Endothelial cell of umbilical vein (primary cell): Measurements from ENCODE around the gene TMEM176A. TPM values are rescaled to one million over a fixed set of nuclear protein-coding genes. Genes with fewer than 3 reads are reported as not detected.

Source experiments
- BruUV-seq: library from RNA; stranded (reverse); fragments of 400-500 nt; replicated peaks from 2 replicates; lab custom pipeline; 2021; lab: Mats Ljungman, UMichigan
- CTCF ChIA-PET: fragments of 300-600, 350-600 bp; sonication (Branson Sonifier 250); formaldehyde crosslinking; loops from one replicate; lab custom pipeline; 2021; ENCODE audit warnings: antibody characterized with exemption, inconsistent platforms; lab: Charles Lee
- POLR2A ChIA-PET: fragments of 300-600, 350-600 bp; sonication (Branson Sonifier 250); formaldehyde crosslinking; loops from one replicate; lab custom pipeline; 2021; ENCODE audit warnings: antibody characterized with exemption, inconsistent platforms; lab: Charles Lee
- DNase-seq: peaks from one replicate; pipeline ENCODE4 v3.0.0-alpha.2; 2011; ENCODE audit warnings: low read depth, low spot score
- FAIRE-seq: peaks from 2 replicates; lab custom pipeline; 2011; peaks lifted over from hg19 to GRCh38; lab: Jason Lieb, UNC
- H2AFZ ChIP-seq: 2 replicates; pipeline ENCODE4 v1.6.0; 2012; ENCODE audit warnings: low read depth, low read length, control low read depth, inconsistent platforms
- H3K27ac ChIP-seq: 2 replicates; pipeline ENCODE4 v1.5.1; 2011; ENCODE audit warnings: low read depth, mild to moderate bottlenecking, control low read depth, low read length, moderate library complexity; ENCODE audit not compliant: insufficient read depth
- H3K27me3 ChIP-seq, 2 experiments: 2 replicates each; pipeline versions ENCODE4 v1.6.0 to v1.6.1; 2011; ENCODE audit warnings: low read length in 2 of 2, mixed read lengths in 1 of 2; ENCODE audit not compliant: control insufficient read depth in 2 of 2, insufficient read depth in 2 of 2
- H3K36me3 ChIP-seq, 2 experiments: 2 replicates in 1 of 2; 3 replicates in 1 of 2; pipeline ENCODE4 v1.5.1; 2011; ENCODE audit warnings: low read length in 2 of 2, mild to moderate bottlenecking in 1 of 2, moderate library complexity in 1 of 2; ENCODE audit not compliant: control insufficient read depth in 2 of 2, insufficient read depth in 2 of 2; ENCODE audit errors: extremely low read depth in 1 of 2
- H3K4me1 ChIP-seq: 3 replicates; pipeline ENCODE4 v1.5.1; 2011; ENCODE audit warnings: mild to moderate bottlenecking, low read length; ENCODE audit not compliant: control insufficient read depth, insufficient read depth; ENCODE audit errors: extremely low read depth
- H3K4me2 ChIP-seq: 2 replicates; pipeline ENCODE4 v1.6.1; 2011; ENCODE audit warnings: low read length, control low read depth, mixed read lengths; ENCODE audit not compliant: insufficient read depth
- H3K4me3 ChIP-seq, 3 experiments: fragments of 200-600 bp in 1 of 3; sonication (generic), shearing (Covaris generic) in 1 of 3; replicated peaks in 1 of 3; 2 replicates each; pipeline ENCODE4 v1.5.1; 2011 to 2016; ENCODE audit warnings: control low read depth in 3 of 3, low read length in 3 of 3, mild to moderate bottlenecking in 2 of 3, inconsistent platforms in 1 of 3, low read depth in 1 of 3, moderate library complexity in 1 of 3; ENCODE audit not compliant: insufficient read depth in 1 of 3
- H3K79me2 ChIP-seq: 2 replicates; pipeline ENCODE4 v1.6.0; 2012; ENCODE audit warnings: low read length, inconsistent platforms; ENCODE audit not compliant: control insufficient read depth, insufficient read depth
- H3K9ac ChIP-seq: replicated peaks from 2 replicates; pipeline ENCODE3; 2011; ENCODE audit warnings: low read length, control low read depth; ENCODE audit not compliant: insufficient read depth; ENCODE audit errors: extremely low read depth
- H3K9me1 ChIP-seq: replicated peaks from 3 replicates; pipeline ENCODE4 v1.6.0; 2011; ENCODE audit warnings: mild to moderate bottlenecking, low read length; ENCODE audit not compliant: control insufficient read depth, insufficient read depth; ENCODE audit errors: extremely low read depth
- H3K9me3 ChIP-seq: replicated peaks from 2 replicates; pipeline ENCODE4 v1.5.1; 2012; ENCODE audit warnings: low read length, inconsistent platforms; ENCODE audit not compliant: control insufficient read depth, insufficient read depth
- H4K20me1 ChIP-seq: replicated peaks from 2 replicates; pipeline ENCODE3; 2011; ENCODE audit warnings: mild to moderate bottlenecking, low read length; ENCODE audit not compliant: control insufficient read depth, insufficient read depth; ENCODE audit errors: extremely low read depth
- CTCF ChIP-seq, 2 donors: IDR thresholded peaks; 1 replicate in 1 of 2; 2 replicates in 1 of 2; pipeline ENCODE4 v1.5.1; 2011; ENCODE audit warnings: low read length in 2 of 2, mild to moderate bottlenecking in 2 of 2, moderate library complexity in 2 of 2, control low read depth in 1 of 2, inconsistent platforms in 1 of 2, low read depth in 1 of 2; ENCODE audit not compliant: insufficient read depth in 1 of 2; ENCODE audit errors: extremely low read depth in 1 of 2
- EZH2 ChIP-seq: IDR thresholded peaks from 2 replicates; pipeline ENCODE4 v1.6.1; 2012; ENCODE audit warnings: borderline replicate concordance, low read depth, mild to moderate bottlenecking, moderate library complexity, low read length, inconsistent platforms; ENCODE audit not compliant: severe bottlenecking
- FOS ChIP-seq: IDR thresholded peaks from 2 replicates; pipeline ENCODE4 v1.6.1; 2011; ENCODE audit warnings: mild to moderate bottlenecking, low read length, moderate library complexity, borderline replicate concordance; ENCODE audit not compliant: insufficient read depth
- JUN ChIP-seq: IDR thresholded peaks from 2 replicates; pipeline ENCODE4 v1.6.1; 2011; ENCODE audit warnings: borderline replicate concordance, low read depth; ENCODE audit not compliant: insufficient read length, insufficient read depth
- MAX ChIP-seq: IDR thresholded peaks from 2 replicates; pipeline ENCODE4 v1.6.1; 2011; ENCODE audit not compliant: insufficient read depth, insufficient read length
- MYC ChIP-seq: IDR thresholded peaks from one replicate; pipeline ENCODE4 v1.6.1; 2011; ENCODE audit warnings: mild to moderate bottlenecking, low read depth, low read length
- POLR2A ChIP-seq: IDR thresholded peaks from 2 replicates; pipeline ENCODE4 v1.6.1; 2012; ENCODE audit warnings: low read depth, mild to moderate bottlenecking, control low read depth, low read length
- POLR2AphosphoS5 ChIP-seq: IDR thresholded peaks from 2 replicates; pipeline ENCODE4 v1.6.1; 2012; ENCODE audit warnings: low read depth, mild to moderate bottlenecking, control low read depth, low read length, moderate library complexity; ENCODE audit not compliant: insufficient read depth
- dilution Hi-C: fragments of 300-500 bp; cut with MboI; formaldehyde crosslinking; loops from one replicate; pipeline ENCODE4 v1.15.0; 2019; ENCODE audit warnings: low sequenced_read_pairs; ENCODE audit not compliant: extremely low pct_ligation_motif_present
- intact Hi-C: fragments of 100-400 bp; cut with micrococcal nuclease; formaldehyde crosslinking; loops from one replicate; pipeline ENCODE4 v1.10.0; 2022
- polyA plus RNA-seq, 4 experiments: library from polyadenylated mRNA; depleted of rRNA in 3 of 4; stranded (reverse) in 3 of 4; unstranded in 1 of 4; fragments of >200 nt; gene quantifications; 2 replicates each; pipeline versions ENCODE4 v1.2.1 to v1.2.3, GENCODE V29; 2011 to 2012; ENCODE audit warnings: missing spikeins in 1 of 4
- total RNA-seq: library from RNA; stranded (reverse); gene quantifications from 2 replicates; pipeline ENCODE4 v1.2.3, GENCODE V29; 2021

The TMEM176A gene
- total and polyA plus RNA-seq, 2 donors (not counting 3 experiments of a cell fraction or from before 2014, with no cell fraction given), result not detected

- Histone ChIP-seq H3K4me3 (no peak overlapping the region), H3K79me2 (no peaks in the 10 kb centered on the region), H2AFZ (no peak overlapping the region), H3K4me2 (no peak overlapping the region), H3K9me1 (no peaks in the 10 kb centered on the region), H3K9me3 (no peaks in the 10 kb centered on the region), H3K27ac (no peak overlapping the region), H4K20me1 (no peaks in the 10 kb centered on the region), H3K4me1 (peaks cover 22% of the 10 kb centered on the region), H3K27me3 (no peaks in the 10 kb centered on the region), H3K36me3 (no peaks in the 10 kb centered on the region), H3K9ac (no peak overlapping the region)
- ChIA-PET CTCF (no interaction called here), POLR2A (no interaction called here)
- no TSS peak for BruUV-seq
- TF ChIP-seq EZH2 (no peak), MYC (no peak), CTCF (IDR thresholded peaks at IDR 0.05; ENCODE audit: extremely low read depth in 1 of 2, insufficient read depth in 1 of 2, low read depth in 1 of 2, low read length in 2 of 2) (no peak), FOS (no peak), POLR2AphosphoS5 (no peak), JUN (no peak), MAX (no peak), POLR2A (no peak)
- no peak for FAIRE-seq
- intact Hi-C loops, result loop anchor here (10.0 kb wide), 1 partner anchor 467 kb away; no protein-coding TSS in a partner anchor
- dilution Hi-C loops, result no loop called here
- DNase-seq, result no peak
Measured at GRCh38 chr7:150751702-150752101, 48.9 kb upstream of the TMEM176A start.
